SK-N-SH treated with all-trans-retinoic acid at 6 μM for 48 hours (cell line): ENCODE results near the gene MAP7D1.

Experiments
- ATAC-seq: fragments of 200-7000 bp; cut with Tn5 transposase; 3 replicates; pipeline ENCODE4 v1.9.1; 2020; ENCODE audit warnings: mild to moderate bottlenecking, moderate library complexity
- ARNTL ChIP-seq: fragments of 450-650 bp; formaldehyde crosslinking; IDR thresholded peaks from 2 replicates; pipeline ENCODE4 v1.5.0; 2020; ENCODE audit warnings: low read depth, mild to moderate bottlenecking, moderate library complexity, borderline replicate concordance
- BACH2 ChIP-seq: fragments of 250-450 bp; sonication (Bioruptor Pico); IDR thresholded peaks from 2 replicates; pipeline ENCODE4 v1.9.0; 2021; ENCODE audit warnings: mild to moderate bottlenecking, borderline replicate concordance
- CSDC2 ChIP-seq: fragments of 250-450 bp; sonication (Bioruptor Pico); IDR thresholded peaks from 2 replicates; pipeline ENCODE4 v1.5.0; 2020; ENCODE audit warnings: mild to moderate bottlenecking, moderate library complexity
- ESRRG ChIP-seq: fragments of 250-450 bp; sonication (Bioruptor Pico); IDR thresholded peaks from 2 replicates; pipeline ENCODE4 v1.6.1; 2021; ENCODE audit warnings: mild to moderate bottlenecking
- GLIS3 ChIP-seq: fragments of 250-450 bp; sonication (Bioruptor Pico); IDR thresholded peaks from 2 replicates; pipeline ENCODE4 v1.5.0; 2020; ENCODE audit warnings: mild to moderate bottlenecking, moderate library complexity
- OSR1 ChIP-seq: fragments of 250-450 bp; sonication (Bioruptor Pico); IDR thresholded peaks from 2 replicates; pipeline ENCODE4 v1.8.0; 2022; ENCODE audit warnings: moderate library complexity, mild to moderate bottlenecking, inconsistent platforms
- PATZ1 ChIP-seq: fragments of 250-450 bp; sonication (Bioruptor Pico); IDR thresholded peaks from 2 replicates; pipeline ENCODE4 v1.8.0; 2020; ENCODE audit warnings: mild to moderate bottlenecking, moderate library complexity, borderline replicate concordance
- POU6F1 ChIP-seq: fragments of 250-450 bp; sonication (Bioruptor Pico); IDR thresholded peaks from 2 replicates; pipeline ENCODE4 v1.8.0; 2021; ENCODE audit warnings: low read depth, mild to moderate bottlenecking, moderate library complexity, borderline replicate concordance
- PPARA ChIP-seq: fragments of 250-450 bp; sonication (Bioruptor Pico); IDR thresholded peaks from 2 replicates; pipeline ENCODE4 v1.5.0; 2020; ENCODE audit warnings: mild to moderate bottlenecking, borderline replicate concordance
- RARB ChIP-seq: fragments of 250-450 bp; sonication (Bioruptor Pico); IDR thresholded peaks from 2 replicates; pipeline ENCODE4 v1.8.0; 2021; ENCODE audit warnings: mild to moderate bottlenecking, moderate library complexity
- SNAI2 ChIP-seq: fragments of 250-450 bp; sonication (Bioruptor Pico); IDR thresholded peaks from 2 replicates; pipeline ENCODE4 v1.5.0; 2020; ENCODE audit warnings: mild to moderate bottlenecking, moderate library complexity
- TCF4 ChIP-seq: fragments of 250-450 bp; sonication (Bioruptor Pico); IDR thresholded peaks from 2 replicates; pipeline ENCODE4 v1.8.0; 2021; ENCODE audit warnings: mild to moderate bottlenecking, moderate library complexity, borderline replicate concordance
- TOX ChIP-seq: fragments of 250-450 bp; sonication (Bioruptor Pico); IDR thresholded peaks from 2 replicates; pipeline ENCODE4 v1.8.0; 2021; ENCODE audit warnings: mild to moderate bottlenecking, moderate library complexity, borderline replicate concordance
- TSHZ2 ChIP-seq: fragments of 250-450 bp; sonication (Bioruptor Pico); IDR thresholded peaks from 2 replicates; pipeline ENCODE4 v1.5.0; 2020; ENCODE audit warnings: mild to moderate bottlenecking, moderate library complexity
- ZC3H10 ChIP-seq: fragments of 250-450 bp; sonication (Bioruptor Pico); IDR thresholded peaks from 2 replicates; pipeline ENCODE4 v1.5.1; 2021; ENCODE audit warnings: mild to moderate bottlenecking, moderate library complexity
- ZFP3 ChIP-seq: fragments of 250-450 bp; sonication (Bioruptor Pico); IDR thresholded peaks from 2 replicates; pipeline ENCODE4 v1.5.0; 2020; ENCODE audit warnings: mild to moderate bottlenecking, moderate library complexity
- ZFP30 ChIP-seq: fragments of 450-650 bp; formaldehyde crosslinking; IDR thresholded peaks from 2 replicates; pipeline ENCODE4 v1.5.0; 2022; ENCODE audit warnings: mild to moderate bottlenecking, moderate library complexity
- ZNF8 ChIP-seq: fragments of 450-650 bp; formaldehyde crosslinking; IDR thresholded peaks from 2 replicates; pipeline ENCODE4 v1.5.0; 2020; ENCODE audit warnings: mild to moderate bottlenecking, moderate library complexity
- TF ChIP-seq, protein P1 (sequence below): fragments of 250-450 bp; sonication (Bioruptor Pico); IDR thresholded peaks from 2 replicates; pipeline ENCODE4 v1.5.1; 2021; ENCODE audit warnings: mild to moderate bottlenecking, moderate library complexity

MAP7D1 gene

DNA sequence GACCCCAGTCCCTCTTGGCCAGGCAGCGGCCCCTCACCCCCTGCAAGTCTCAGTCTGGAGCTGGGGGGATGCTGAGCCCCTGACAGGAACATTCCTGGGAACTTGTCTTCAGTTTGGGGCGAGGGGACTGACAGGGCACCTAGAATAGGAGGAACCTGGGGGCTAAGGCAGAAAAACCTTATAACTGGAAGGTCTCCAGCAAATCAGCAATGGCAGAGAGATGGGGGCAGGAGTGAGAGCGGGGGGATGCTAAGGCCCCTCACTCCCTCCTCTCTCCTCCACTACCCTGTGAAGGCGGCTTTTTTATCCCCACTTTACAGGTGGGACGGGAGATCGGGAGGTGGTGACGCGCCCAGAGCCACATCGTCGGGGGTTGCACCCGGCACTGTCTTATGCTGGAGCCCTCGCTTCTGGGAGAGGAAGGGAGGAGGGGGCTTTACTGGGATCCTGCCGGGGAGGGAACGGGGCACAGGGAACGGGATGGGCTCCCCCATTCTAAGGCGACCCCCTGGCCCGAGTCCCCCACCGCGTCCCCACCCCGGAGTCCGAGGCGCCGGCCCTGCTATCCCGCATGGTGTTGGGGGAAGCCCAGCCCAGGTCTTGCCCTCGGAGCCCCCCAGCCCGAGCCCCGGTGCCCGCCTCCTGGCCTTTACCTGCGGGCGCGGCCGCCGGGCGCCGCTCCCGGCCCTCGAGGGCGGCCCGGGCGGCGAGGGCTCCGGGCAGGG is 31.4 kb upstream of the MAP7D1 start (continued):
- TF ChIP-seq TSHZ2 (CRISPR knock-in tag) (no peak), ZFP30 (CRISPR knock-in tag) (no peak), ZFP3 (no peak), BACH2 (no peak), ZC3H10 (CRISPR knock-in tag) (no peak), CSDC2 (no peak), ZNF8 (no peak), SNAI2 (CRISPR knock-in tag) (no peak), OSR1 (CRISPR knock-in tag) (no peak)
- TF ChIP-seq, protein P1, sequence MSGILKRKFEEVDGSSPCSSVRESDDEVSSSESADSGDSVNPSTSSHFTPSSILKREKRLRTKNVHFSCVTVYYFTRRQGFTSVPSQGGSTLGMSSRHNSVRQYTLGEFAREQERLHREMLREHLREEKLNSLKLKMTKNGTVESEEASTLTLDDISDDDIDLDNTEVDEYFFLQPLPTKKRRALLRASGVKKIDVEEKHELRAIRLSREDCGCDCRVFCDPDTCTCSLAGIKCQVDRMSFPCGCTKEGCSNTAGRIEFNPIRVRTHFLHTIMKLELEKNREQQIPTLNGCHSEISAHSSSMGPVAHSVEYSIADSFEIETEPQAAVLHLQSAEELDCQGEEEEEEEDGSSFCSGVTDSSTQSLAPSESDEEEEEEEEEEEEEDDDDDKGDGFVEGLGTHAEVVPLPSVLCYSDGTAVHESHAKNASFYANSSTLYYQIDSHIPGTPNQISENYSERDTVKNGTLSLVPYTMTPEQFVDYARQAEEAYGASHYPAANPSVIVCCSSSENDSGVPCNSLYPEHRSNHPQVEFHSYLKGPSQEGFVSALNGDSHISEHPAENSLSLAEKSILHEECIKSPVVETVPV (CRISPR knock-in tag) = no peak

DNA sequence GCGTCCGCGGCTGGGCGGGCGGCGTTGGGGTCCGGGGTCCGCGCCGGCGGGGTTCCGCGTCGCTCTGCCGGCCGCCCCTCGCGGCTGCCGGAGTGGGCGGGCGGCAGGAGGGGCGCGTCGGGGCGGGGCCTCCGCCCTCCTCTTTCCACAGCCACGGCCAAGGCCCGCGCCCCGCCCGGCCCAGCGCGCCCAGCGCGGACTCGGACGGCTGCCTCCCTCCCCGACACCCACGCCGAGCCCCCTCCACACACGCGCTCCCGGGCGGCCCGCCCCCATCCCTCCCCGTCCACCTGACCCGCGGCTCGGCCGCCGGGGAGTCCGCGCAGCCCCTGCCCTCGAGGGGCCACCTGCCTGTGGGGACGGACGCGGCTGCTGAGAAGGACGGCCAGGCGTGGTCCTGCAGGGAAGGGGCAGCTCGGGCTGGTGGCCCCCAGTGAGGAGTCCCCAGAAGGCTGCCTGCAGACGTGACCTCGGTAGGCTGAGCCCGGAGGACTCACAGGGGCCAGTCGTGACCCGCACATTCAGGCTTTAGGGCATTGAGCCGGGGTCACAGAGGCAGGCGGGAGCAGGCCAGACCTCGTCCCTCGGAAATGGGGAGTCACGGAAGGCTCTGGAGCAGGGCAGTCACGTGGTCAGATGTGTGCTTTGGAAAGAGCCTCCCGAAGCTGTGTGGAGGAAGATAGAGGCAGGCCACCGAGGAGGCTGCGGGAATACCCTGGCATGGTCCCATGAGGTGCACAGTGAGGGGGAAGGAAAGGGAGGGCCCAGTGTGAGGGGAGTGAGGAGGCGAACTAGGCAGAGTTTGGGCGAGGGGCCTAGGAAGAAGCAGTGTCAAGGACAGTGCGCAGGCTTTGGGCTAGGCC is 30.6 kb upstream of the MAP7D1 start, which contains the start of gene COL8A2:
Gene COL8A2, minus strand, starts transcription at position 94 of the 863 bp plus-strand sequence. CDS start 24,980 bp downstream, outside the sequence.
- peak; percentile 39 for ATAC-seq
- TF ChIP-seq, protein P1 (CRISPR knock-in tag) = no peak
- no peak for TF ChIP-seq ARNTL (CRISPR knock-in tag)
- TF ChIP-seq TOX (CRISPR knock-in tag) = no peak
- TF ChIP-seq ESRRG (CRISPR knock-in tag) = no peak

DNA sequence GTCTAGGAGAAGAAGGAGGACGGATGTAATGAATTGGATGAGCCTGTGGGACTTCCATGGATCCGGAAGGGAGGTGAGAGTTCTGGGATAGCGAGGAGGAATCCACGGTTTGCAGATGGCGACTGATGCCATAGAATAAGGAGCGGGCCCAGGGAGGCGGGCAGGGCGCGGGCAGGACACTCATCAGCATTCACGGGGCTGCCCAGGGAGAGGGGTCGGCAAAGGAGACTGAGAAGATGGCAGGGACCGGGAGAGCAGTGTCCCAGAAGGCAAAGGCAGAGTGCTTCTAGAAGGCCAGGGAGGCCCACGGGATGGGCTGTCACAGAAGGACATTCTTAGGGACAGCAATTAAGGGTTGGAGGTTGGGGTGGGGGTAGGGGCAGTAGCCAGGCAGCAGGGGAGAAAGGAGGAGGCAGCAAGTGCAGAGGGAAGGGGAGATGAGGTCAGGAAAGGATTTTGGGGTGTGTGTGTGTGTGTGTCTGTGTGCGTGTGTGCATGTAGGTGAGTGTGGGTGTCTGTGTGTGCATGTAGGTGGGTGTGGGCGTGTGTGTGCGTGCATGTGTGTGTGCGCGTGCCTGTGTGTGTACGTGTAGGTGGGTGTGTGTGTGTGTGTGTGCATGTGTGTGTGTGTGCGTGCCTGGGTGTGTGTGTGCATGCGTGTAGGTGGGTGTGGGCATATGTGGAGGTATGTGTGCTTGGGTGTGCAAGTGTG is 29.8 kb upstream of the MAP7D1 start:
- TF ChIP-seq OSR1 (CRISPR knock-in tag) = no peak
- TF ChIP-seq TSHZ2 (CRISPR knock-in tag) = no peak
- no peak for TF ChIP-seq BACH2
- TF ChIP-seq ZNF8 = no peak
- no peak for TF ChIP-seq ZC3H10 (CRISPR knock-in tag)
- no peak for ATAC-seq

DNA sequence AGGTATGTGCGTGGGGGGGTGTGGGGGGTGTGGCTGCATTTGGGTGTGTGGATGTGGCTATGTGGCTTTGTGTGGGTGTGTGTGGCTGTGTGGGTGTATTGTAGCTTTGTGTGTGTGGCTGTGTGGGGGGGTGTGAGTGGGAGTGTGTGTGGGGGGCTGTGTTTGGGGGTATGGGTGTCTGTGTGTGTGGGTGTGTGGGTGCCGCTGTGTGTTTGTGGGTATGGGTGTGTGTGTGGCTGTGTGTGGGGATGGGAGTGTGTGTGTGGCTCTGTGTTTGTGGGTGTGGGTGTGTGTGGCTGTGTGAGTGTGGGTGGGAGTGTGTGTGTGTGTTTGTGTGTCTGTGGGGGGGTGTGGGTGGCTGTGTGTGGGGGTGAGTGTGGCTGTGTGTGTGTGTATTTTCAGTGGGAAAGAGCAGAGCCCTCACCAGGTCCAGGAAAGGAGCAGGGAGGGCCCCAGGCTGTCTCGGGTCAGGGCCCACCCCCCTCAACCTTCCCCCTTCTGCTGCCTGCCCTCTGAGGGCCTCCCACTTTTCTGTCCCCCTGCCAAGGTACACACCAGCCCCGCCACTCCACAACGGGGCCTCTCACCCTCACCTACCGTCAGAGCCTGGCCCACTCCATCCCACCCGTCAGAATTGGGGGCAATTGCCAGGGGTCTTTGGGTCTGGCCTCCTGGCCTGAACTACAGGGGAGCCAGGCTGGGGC is 29.0 kb upstream of the MAP7D1 start:
- TF ChIP-seq TOX (CRISPR knock-in tag) (no peak), GLIS3 (CRISPR knock-in tag) (no peak), TCF4 (CRISPR knock-in tag) (no peak), PPARA (CRISPR knock-in tag) (no peak), RARB (CRISPR knock-in tag) (no peak), CSDC2 (no peak), ESRRG (CRISPR knock-in tag) (no peak), PATZ1 (CRISPR knock-in tag) (no peak), ZFP30 (CRISPR knock-in tag) (no peak), POU6F1 (CRISPR knock-in tag) (no peak)
- no peak for ATAC-seq
